H1 (cell line): ENCODE measurements around the gene VMO1.

Experiments
- CEBPB ChIP-seq: IDR thresholded peaks from 2 replicates; pipeline ENCODE4 v1.6.1; 2012; ENCODE audit warnings: low read depth, low read length
- CHD2 ChIP-seq: IDR thresholded peaks from 2 replicates; pipeline ENCODE4 v1.6.1; 2012; ENCODE audit warnings: low read length, improper control_type of control experiment
- EP300 ChIP-seq, 2 experiments: IDR thresholded peaks; 1 replicate in 1 of 2; 2 replicates in 1 of 2; pipeline ENCODE4 v1.6.1; 2011 to 2012; ENCODE audit warnings: low read depth in 2 of 2, low read length in 2 of 2, mild to moderate bottlenecking in 2 of 2, borderline replicate concordance in 1 of 2, inconsistent platforms in 1 of 2, moderate library complexity in 1 of 2
- POLR2AphosphoS5 ChIP-seq: IDR thresholded peaks from 2 replicates; pipeline ENCODE4 v1.6.1; 2011; ENCODE audit warnings: low read depth, low read length
- TF ChIP-seq, protein P1 (sequence below), 3 experiments: IDR thresholded peaks; 1 replicate in 2 of 3; 2 replicates in 1 of 3; pipeline versions ENCODE4 v1.5.1 to v1.6.1; 2011; ENCODE audit warnings: low read length in 3 of 3, mild to moderate bottlenecking in 3 of 3, inconsistent platforms in 2 of 3, low read depth in 1 of 3, moderate library complexity in 1 of 3; ENCODE audit not compliant: insufficient read depth in 1 of 3; ENCODE audit errors: control extremely low read depth in 1 of 3

DNA sequence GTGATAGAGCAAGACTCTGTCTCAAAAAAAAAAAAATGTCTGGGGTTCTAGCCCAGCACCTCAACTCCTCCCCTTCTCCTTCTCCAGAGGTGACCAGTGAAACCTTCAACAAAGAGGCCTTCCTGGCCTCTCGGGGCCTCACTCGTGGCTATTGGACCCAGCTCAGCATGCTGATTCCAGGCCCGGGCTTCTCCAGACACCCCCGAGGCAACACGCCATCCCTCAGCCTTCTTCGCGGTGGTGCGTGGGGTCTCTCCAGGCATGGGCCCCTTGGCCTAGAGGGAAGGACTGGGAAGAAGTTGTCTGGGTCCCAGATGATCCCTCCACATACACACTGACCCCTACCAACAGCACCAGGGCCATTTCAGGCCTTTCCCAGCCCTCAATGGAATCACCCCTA is 42.9 kb downstream of the VMO1 start:
- TF ChIP-seq, protein P1, sequence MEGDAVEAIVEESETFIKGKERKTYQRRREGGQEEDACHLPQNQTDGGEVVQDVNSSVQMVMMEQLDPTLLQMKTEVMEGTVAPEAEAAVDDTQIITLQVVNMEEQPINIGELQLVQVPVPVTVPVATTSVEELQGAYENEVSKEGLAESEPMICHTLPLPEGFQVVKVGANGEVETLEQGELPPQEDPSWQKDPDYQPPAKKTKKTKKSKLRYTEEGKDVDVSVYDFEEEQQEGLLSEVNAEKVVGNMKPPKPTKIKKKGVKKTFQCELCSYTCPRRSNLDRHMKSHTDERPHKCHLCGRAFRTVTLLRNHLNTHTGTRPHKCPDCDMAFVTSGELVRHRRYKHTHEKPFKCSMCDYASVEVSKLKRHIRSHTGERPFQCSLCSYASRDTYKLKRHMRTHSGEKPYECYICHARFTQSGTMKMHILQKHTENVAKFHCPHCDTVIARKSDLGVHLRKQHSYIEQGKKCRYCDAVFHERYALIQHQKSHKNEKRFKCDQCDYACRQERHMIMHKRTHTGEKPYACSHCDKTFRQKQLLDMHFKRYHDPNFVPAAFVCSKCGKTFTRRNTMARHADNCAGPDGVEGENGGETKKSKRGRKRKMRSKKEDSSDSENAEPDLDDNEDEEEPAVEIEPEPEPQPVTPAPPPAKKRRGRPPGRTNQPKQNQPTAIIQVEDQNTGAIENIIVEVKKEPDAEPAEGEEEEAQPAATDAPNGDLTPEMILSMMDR (IDR thresholded peaks at IDR 0.05; ENCODE audit: control extremely low read depth in 1 of 3, insufficient read depth in 1 of 3, low read depth in 1 of 3, low read length in 3 of 3) = no peak
- TF ChIP-seq CEBPB = no peak
- TF ChIP-seq POLR2AphosphoS5 = no peak
- TF ChIP-seq EP300 (IDR thresholded peaks at IDR 0.05; ENCODE audit: borderline replicate concordance in 1 of 2, low read depth in 2 of 2, low read length in 2 of 2) = no peak
- no peak for TF ChIP-seq CHD2
